NCI-H524 treated with DMSO at 0.1 percent for 48 hours (cell line): ENCODE data around the gene PTCHD4.

ENCODE experiments used
- DNase-seq: peaks from one replicate; lab custom pipeline; 2025; lab: John Stamatoyannopoulos, UW

PTCHD4 gene

DNA sequence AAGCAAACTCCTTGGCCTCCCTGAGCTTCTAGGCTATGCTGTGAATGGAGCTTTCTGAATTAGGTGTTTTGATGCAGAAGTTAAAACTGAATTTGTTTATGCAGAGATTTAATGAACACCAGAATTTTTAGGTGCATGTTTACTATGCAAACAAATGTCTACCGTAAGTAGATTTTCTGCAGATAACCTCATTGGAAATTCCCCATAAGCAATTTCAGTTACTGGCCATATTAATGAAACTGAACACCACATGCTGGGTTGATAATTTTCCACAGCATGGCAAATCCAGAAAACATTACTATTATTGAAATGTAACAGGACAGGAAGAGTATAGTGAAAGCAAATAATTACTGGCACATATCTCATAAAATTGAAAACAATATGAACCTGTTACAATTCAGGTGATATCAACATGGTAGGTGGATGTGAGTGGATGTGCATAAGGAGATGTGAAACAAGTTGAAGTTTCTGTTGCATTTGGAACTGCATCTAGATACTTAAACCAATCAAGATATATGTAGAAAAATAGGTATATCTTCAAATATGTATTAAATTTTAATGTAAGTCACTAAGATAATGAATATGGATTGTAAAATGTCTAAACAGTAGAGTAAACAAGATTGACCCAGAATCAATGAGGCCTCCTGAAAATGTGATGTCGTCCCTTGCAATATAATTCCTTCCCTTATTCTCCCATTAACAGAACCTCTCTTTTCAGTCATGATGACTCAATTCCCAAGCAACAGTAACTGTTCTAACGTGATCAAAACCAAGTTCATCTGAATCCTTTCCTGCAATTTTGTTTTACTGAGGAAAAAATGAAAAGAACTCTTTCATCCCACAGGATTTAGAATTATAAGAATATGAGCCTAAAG is 11.0 kb downstream of the PTCHD4 start:
- no peak for DNase-seq

GRCh38 chr6:48098923-48099322 is 12.1 kb downstream of the PTCHD4 start:
- DNase-seq, result no peak

GRCh38 chr6:48092550-48093217 is 18.3 kb downstream of the PTCHD4 start:
- no peak for DNase-seq

- DNase-seq, result no peak
Observed at GRCh38 chr6:48090546-48090945, 20.5 kb downstream of the PTCHD4 start.

GRCh38 chr6:48087448-48087847 is 23.5 kb downstream of the PTCHD4 start:
- DNase-seq, result no peak

- DNase-seq, result no peak
Observed at GRCh38 chr6:48086187-48086586, 24.8 kb downstream of the PTCHD4 start.

DNA sequence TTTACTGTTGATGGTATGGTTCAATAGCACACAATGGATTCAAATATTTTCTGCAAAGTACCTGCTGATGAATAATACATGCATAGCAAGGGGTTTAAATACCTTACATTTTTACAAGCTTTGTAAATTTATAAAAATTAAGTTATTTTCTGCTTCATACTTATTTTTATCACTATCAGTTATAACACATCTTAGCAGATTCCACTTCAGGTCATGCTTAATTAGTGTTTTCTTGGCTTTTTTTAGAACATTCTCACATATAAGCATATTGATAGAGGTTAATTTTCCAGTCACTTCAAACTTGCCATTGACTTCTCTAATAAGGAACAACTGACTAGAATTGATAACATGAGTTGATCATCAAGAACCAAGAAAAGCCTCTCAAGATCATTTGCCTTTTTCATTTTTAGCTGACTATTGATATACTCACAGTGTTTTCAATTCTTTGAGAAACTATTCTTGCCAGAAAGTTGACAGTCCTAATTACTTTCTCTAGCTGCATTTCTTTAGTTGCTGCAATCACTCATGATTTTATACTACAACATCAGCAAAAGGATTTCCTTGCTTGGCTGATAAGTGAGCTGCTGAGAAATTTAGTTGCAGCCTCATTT is 25.8 kb downstream of the PTCHD4 start:
- DNase-seq, result no peak

DNA sequence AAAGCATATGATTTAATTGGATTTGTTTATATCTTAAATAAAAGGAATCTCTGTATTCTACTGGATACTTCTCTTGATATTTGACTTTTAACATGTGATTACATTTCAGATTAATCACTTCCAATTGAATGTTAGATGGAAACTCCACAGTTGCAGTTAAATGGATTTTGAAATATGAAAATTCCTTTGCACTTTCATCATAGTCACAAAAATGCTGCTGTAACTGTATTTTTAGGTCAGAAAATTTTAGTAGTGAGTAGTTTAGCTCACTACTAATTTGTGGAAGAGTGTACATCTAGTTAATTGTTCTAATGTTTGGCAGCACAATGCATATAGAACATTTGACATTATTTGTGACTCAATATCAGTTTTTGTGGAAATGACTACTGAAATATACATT is 26.8 kb downstream of the PTCHD4 start:
- DNase-seq, result no peak

DNA sequence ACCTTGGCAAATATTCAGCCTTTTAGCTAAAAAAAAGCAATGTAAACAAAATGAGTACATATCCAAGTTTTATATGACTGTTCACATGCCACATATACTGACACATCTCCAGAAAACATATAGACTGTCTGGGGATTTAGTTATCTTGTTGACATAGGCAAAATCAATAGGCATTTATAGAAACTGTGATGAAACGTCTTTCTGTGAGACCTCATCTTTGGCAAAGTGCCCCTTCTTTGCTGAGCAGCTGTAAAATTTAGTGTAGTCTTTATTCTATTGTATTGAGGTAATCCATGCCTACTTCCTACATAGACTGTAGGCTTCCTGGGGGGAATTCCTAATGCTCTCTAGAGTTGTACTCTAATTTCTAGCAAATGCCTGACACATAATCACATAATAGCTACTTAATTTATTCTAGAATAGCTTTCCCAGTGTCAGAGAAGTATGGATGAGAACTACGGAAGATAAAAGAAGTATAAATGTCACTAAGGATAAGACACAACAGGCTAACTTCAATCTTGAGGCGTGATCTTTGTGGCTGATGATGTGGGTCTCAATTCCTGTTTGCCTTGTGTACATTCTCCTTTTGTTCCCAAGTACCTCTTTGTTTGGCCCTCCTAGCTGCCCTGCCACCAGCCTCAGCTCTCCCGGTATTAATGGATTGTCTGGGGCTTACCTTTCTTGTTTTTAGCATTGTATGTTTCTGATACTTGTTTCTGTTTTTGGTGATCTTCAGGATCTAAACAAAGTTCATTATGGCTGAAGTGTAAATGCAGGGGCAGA is 30.6 kb downstream of the PTCHD4 start:
- no peak for DNase-seq

- no peak for DNase-seq
Observed at GRCh38 chr6:48078120-48078519, 32.9 kb downstream of the PTCHD4 start.

- DNase-seq, result no peak
Observed at GRCh38 chr6:48075181-48075580, 35.8 kb downstream of the PTCHD4 start.

DNA sequence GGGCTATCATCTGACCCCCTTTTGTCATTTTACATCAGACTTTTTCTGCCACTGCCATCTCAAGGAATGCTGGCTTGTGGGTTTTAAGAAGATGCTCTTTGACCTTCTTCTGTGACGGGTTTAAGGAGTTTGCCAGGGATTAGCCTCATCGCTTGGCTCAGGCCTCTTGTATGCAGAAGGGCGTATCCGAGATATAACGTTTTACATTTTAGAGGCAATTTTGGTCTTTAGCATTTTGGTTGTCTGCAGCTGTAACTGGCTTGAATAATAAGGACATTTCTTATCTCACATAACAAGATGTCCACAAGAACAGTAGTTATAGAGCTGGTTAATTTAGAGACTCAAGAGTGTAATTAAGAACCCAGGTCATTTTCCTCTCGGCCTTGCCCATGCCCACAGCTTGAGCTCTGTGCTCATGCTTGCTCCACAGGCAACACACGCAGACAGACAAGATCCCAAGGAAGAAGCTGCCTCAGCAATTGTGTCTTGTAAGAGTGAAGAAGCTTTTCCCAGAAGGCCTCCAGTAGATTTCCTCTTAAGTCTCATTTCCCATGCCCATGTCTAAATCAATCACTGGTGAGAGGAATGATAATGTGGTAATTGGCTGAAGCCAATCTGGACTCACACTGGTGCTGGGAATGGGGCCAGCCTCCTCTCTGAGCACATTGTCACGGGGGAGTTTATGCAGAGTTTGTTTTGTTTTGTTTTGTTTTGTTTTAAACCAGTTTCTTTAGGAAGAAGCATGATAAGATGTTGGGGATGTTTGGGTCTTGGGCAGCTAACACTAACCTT is 36.8 kb downstream of the PTCHD4 start:
- no peak for DNase-seq

DNA sequence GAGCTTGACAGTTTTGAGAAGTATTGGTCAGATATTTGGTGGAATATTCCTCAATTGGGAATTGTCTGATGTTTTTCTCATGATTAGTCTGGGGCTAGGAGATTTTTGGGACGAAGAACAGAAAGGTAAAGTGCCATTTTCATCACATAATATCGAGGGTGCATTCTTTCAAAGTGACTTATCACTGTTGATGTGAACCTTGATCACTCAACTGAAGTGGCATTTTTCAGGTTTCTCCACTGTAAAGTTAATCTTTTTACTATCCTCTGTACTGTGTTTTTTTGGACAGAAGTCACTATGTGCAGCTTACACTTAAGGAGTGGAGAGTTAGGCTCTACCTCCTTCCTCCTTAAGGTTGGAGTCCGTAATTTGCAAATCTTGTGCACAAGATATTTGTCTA is 39.2 kb downstream of the PTCHD4 start:
- DNase-seq, result no peak

- DNase-seq, result no peak
Observed at GRCh38 chr6:48069280-48069679, 41.7 kb downstream of the PTCHD4 start.

DNA sequence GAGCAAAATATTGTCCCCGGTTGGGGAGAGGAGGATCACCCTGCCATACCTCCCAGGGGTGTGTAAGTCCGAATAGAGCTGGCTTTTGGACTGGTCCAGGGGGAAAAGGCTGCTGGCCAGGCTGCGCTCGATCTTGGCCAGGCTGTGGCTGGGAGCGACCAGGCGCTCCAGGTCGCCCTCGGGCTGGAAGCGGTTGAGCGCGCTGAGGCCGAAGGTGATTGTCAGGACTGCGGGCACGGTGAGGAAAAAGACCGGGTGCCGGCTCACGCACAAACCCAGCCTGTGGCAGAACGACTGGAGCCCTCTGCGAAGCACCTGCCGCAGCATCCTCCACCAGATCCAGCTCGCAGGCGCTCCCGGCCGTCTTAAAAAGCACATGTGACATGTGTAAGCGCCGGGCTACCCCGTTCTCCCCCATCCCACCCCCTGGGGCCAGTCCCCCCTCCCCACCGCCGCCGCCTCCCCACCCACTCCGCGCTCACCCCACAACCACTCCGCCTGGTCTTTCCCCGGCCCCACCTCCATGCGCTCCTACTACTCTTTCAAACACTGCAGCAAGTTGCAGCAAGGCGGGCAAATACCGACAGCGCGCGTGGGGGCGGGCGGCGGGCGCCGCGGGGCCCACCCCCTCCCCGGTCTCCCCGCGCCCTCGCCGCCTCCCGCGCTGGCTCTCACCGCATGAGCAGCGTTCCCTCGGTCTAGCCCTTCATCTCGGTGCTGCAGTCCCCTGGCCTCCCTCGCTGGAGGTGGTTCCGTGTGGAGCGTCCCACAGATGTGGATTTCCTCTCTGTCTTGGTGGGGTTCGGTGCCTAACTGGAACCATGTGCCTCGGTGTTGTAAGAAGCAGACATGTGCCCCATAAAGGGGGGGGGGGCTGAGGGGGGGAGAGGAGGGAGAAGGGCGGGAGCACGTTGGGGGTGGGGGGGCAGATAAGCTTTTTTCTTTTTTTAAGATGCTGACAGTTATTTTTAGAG is 42.4 kb downstream of the PTCHD4 start:
- DNase-seq, result no peak

- no peak for DNase-seq
Observed at GRCh38 chr6:48067886-48068277, 43.1 kb downstream of the PTCHD4 start.

- no peak for DNase-seq
Observed at GRCh38 chr6:48067148-48067712, 43.8 kb downstream of the PTCHD4 start.

DNA sequence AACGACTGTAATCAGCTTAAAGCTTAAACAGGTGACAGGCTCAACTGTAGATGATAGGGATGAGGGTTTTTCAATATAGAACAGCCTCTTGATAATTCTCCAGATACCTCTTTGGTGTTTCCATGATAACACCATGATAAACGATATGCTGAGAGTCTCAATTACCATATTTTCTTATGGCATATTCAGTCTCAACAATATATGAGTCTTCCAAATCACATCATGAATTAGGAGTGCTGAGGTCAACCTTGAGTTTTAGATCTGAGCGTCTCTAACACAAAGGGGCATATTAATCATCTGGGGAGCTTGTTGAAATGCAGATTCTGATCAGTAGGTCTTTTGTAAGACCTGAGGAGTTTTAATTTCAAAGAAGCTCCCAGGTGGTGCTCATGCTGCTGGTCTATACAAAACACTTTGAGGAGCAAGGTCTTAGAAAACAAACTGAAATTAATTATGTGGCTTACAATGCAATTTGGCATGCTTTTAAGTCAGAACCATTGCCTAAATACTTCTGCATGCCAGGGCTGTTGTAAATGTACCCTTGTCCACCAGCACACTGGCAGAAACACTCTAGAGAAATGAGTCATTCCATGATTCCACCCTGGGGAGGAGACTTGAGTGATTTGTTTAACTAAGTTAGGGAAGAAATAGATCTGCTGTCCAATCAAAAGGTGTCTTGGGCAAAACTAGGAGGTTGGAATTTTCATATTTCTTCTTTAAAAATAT is 49.6 kb downstream of the PTCHD4 start:
- no peak for DNase-seq
